H1 (cell line): ENCODE data around the gene EFEMP2. TPM values are rescaled to one million over a fixed set of nuclear protein-coding genes. Genes with fewer than 3 reads are reported as not detected.

Source experiments
- CTCF ChIA-PET: fragments of 300-600 bp; sonication (Branson Sonifier 250); formaldehyde crosslinking; loops from one replicate; lab custom pipeline; 2021; ENCODE audit not compliant: partially characterized antibody; lab: Charles Lee
- POLR2A ChIA-PET: fragments of 300-600 bp; sonication (Branson Sonifier 250); formaldehyde crosslinking; loops from one replicate; lab custom pipeline; 2021; ENCODE audit warnings: inconsistent platforms; ENCODE audit not compliant: partially characterized antibody; lab: Charles Lee
- DNase-seq, 2 experiments: peaks; one replicate each; pipeline versions ENCODE4 v3.0.0 to v3.0.0-alpha.2; 2010 to 2022; ENCODE audit warnings: low spot score in 2 of 2, low read depth in 1 of 2, mixed read lengths in 1 of 2
- FAIRE-seq: peaks from 2 replicates; lab custom pipeline; 2011; peaks lifted over from hg19 to GRCh38; lab: Jason Lieb, UNC
- H2AFZ ChIP-seq: 2 replicates; pipeline ENCODE4 v1.8.1; 2012; ENCODE audit warnings: low read length, inconsistent platforms
- H2AK5ac ChIP-seq: 2 replicates; pipeline ENCODE4 v1.6.1; 2013; ENCODE audit warnings: low read depth, low read length
- H2BK120ac ChIP-seq: replicated peaks from 2 replicates; pipeline ENCODE3; 2013; ENCODE audit warnings: low read depth, low read length, inconsistent platforms
- H2BK12ac ChIP-seq: 2 replicates; pipeline ENCODE4 v1.6.1; 2013; ENCODE audit warnings: low read depth, low read length
- H2BK15ac ChIP-seq: 2 replicates; pipeline ENCODE4 v1.6.1; 2013; ENCODE audit warnings: low read length
- H2BK20ac ChIP-seq: 2 replicates; pipeline ENCODE4 v1.6.1; 2013; ENCODE audit warnings: low read length
- H2BK5ac ChIP-seq: 2 replicates; pipeline ENCODE4 v1.6.1; 2013; ENCODE audit warnings: low read depth, low read length
- H3K14ac ChIP-seq: 2 replicates; pipeline ENCODE4 v1.6.1; 2013; ENCODE audit warnings: inconsistent platforms; ENCODE audit not compliant: insufficient read length
- H3K18ac ChIP-seq: 2 replicates; pipeline ENCODE4 v1.6.1; 2013; ENCODE audit warnings: low read length; ENCODE audit errors: extremely low read depth
- H3K23ac ChIP-seq: 2 replicates; pipeline ENCODE4 v1.6.1; 2013; ENCODE audit warnings: inconsistent platforms; ENCODE audit not compliant: insufficient read length
- H3K23me2 ChIP-seq: 2 replicates; pipeline ENCODE4 v1.6.1; 2013; ENCODE audit warnings: low read depth, low read length
- H3K27ac ChIP-seq: 2 replicates; pipeline ENCODE4 v1.6.1; 2011; ENCODE audit warnings: low read depth, low read length, inconsistent platforms
- H3K27me3 ChIP-seq, 4 experiments: replicated peaks in 1 of 4; 1 replicate in 1 of 4; 2 replicates in 3 of 4; pipeline versions ENCODE4 v1.6.1 to v1.8.1; 2011 to 2013; ENCODE audit warnings: low read length in 3 of 4, mild to moderate bottlenecking in 3 of 4, inconsistent platforms in 2 of 4, mixed read lengths in 2 of 4, moderate library complexity in 1 of 4; ENCODE audit not compliant: control insufficient read depth in 3 of 4, insufficient read depth in 3 of 4; ENCODE audit errors: extremely low read depth in 1 of 4
- H3K36me3 ChIP-seq, 4 experiments: 2 replicates each; pipeline versions ENCODE4 v1.6.1 to v1.8.1; 2011 to 2013; ENCODE audit warnings: mild to moderate bottlenecking in 4 of 4, low read length in 3 of 4, moderate library complexity in 2 of 4, control low read depth in 1 of 4, inconsistent platforms in 1 of 4; ENCODE audit not compliant: insufficient read depth in 4 of 4, control insufficient read depth in 2 of 4
- H3K4ac ChIP-seq: replicated peaks from 2 replicates; pipeline ENCODE3; 2013; ENCODE audit warnings: low read length, low read depth, mixed read lengths, inconsistent platforms; ENCODE audit not compliant: insufficient read length
- H3K4me1 ChIP-seq, 4 experiments: replicated peaks in 1 of 4; 1 replicate in 1 of 4; 2 replicates in 3 of 4; pipeline versions ENCODE4 v1.6.1 to v1.8.1; 2011 to 2013; ENCODE audit warnings: low read length in 3 of 4, inconsistent platforms in 2 of 4, mixed read lengths in 1 of 4; ENCODE audit not compliant: insufficient read depth in 4 of 4, control insufficient read depth in 3 of 4
- H3K4me2 ChIP-seq, 2 experiments: 2 replicates each; pipeline versions ENCODE4 v1.6.1 to v1.8.1; 2011 to 2013; ENCODE audit warnings: low read depth in 2 of 2, low read length in 2 of 2, control low read depth in 1 of 2, inconsistent platforms in 1 of 2, mild to moderate bottlenecking in 1 of 2; ENCODE audit not compliant: insufficient read depth in 1 of 2
- H3K4me3 ChIP-seq, 4 experiments: fragments of 200-600, 300-600 bp in 1 of 4; sonication (generic), shearing (Covaris generic), sonication (Bioruptor Twin) in 1 of 4; 2 replicates each; pipeline versions ENCODE4 v1.5.1 to v1.8.1; 2011 to 2016; ENCODE audit warnings: low read length in 4 of 4, low read depth in 3 of 4, control low read depth in 2 of 4, inconsistent platforms in 2 of 4, mild to moderate bottlenecking in 2 of 4, mixed read lengths in 1 of 4, moderate library complexity in 1 of 4; ENCODE audit not compliant: insufficient read depth in 2 of 4; ENCODE audit errors: extremely low read depth in 1 of 4
- H3K56ac ChIP-seq: replicated peaks from 2 replicates; pipeline ENCODE3; 2013; ENCODE audit warnings: low read depth, mild to moderate bottlenecking, mixed read lengths, low read length, inconsistent platforms; ENCODE audit not compliant: insufficient read length
- H3K79me1 ChIP-seq: 2 replicates; pipeline ENCODE4 v1.6.1; 2013; ENCODE audit warnings: low read depth, low read length, control low read depth
- H3K79me2 ChIP-seq, 2 experiments: 2 replicates each; pipeline versions ENCODE4 v1.6.1 to v1.8.1; 2012 to 2013; ENCODE audit warnings: low read length in 2 of 2, mild to moderate bottlenecking in 2 of 2, inconsistent platforms in 1 of 2; ENCODE audit not compliant: insufficient read depth in 2 of 2, control insufficient read depth in 1 of 2
- H3K9ac ChIP-seq, 4 experiments: replicated peaks in 1 of 4; 1 replicate in 1 of 4; 2 replicates in 3 of 4; pipeline versions ENCODE4 v1.6.1 to v1.8.1; 2011 to 2013; ENCODE audit warnings: low read depth in 3 of 4, low read length in 3 of 4, control low read depth in 2 of 4, mild to moderate bottlenecking in 2 of 4, moderate library complexity in 2 of 4, inconsistent platforms in 1 of 4; ENCODE audit errors: extremely low read depth in 1 of 4
- H3K9me3 ChIP-seq, 2 experiments: 2 replicates each; pipeline versions ENCODE4 v1.6.1 to v1.8.1; 2012 to 2013; ENCODE audit warnings: mild to moderate bottlenecking in 2 of 2, moderate library complexity in 2 of 2, control low read depth in 1 of 2, inconsistent platforms in 1 of 2, low read depth in 1 of 2, low read length in 1 of 2, mixed read lengths in 1 of 2; ENCODE audit not compliant: insufficient read depth in 2 of 2
- H4K20me1 ChIP-seq, 2 experiments: replicated peaks in 1 of 2; 2 replicates each; pipeline versions ENCODE3 to v1.8.1; 2011 to 2013; ENCODE audit warnings: inconsistent platforms in 2 of 2, low read length in 2 of 2, mild to moderate bottlenecking in 1 of 2; ENCODE audit not compliant: insufficient read depth in 2 of 2, control insufficient read depth in 1 of 2
- H4K5ac ChIP-seq: 2 replicates; pipeline ENCODE4 v1.6.1; 2013; ENCODE audit warnings: low read length, low read depth, mixed read lengths, inconsistent platforms; ENCODE audit not compliant: insufficient read length
- H4K8ac ChIP-seq: 2 replicates; pipeline ENCODE4 v1.8.0; 2013; ENCODE audit warnings: mild to moderate bottlenecking, moderate library complexity, low read length, inconsistent platforms; ENCODE audit not compliant: insufficient read depth; ENCODE audit errors: extremely low read depth
- H4K91ac ChIP-seq: replicated peaks from 2 replicates; pipeline ENCODE3; 2013; ENCODE audit warnings: low read length, mixed read lengths, inconsistent platforms; ENCODE audit not compliant: insufficient read length
- CREB1 ChIP-seq: IDR thresholded peaks from 2 replicates; pipeline ENCODE4 v1.6.1; 2012; ENCODE audit warnings: inconsistent platforms
- GTF2F1 ChIP-seq: IDR thresholded peaks from 2 replicates; pipeline ENCODE4 v1.6.1; 2012; ENCODE audit warnings: low read depth, low read length, improper control_type of control experiment, borderline replicate concordance
- SIX5 ChIP-seq: IDR thresholded peaks from 2 replicates; pipeline ENCODE4 v1.6.1; 2011; ENCODE audit warnings: mild to moderate bottlenecking, low read depth, low read length
- WGBS, 2 experiments: shearing (Covaris generic) in 1 of 2; methylation state at CpG; one replicate each; pipeline versions ENCODE4 v1.1.6 to v1.1.7; 2013 to 2015; ENCODE audit warnings: low lambda C conversion rate in 2 of 2, mixed read lengths in 2 of 2, inconsistent platforms in 1 of 2, low coverage in 1 of 2, missing lambda C conversion rate in 1 of 2; ENCODE audit not compliant: insufficient replicate concordance in 2 of 2, insufficient coverage in 1 of 2, insufficient read length in 1 of 2; ENCODE audit errors: extremely low coverage in 1 of 2, missing lambda C conversion rate in 1 of 2; 5-methylcytosine and 5-hydroxymethylcytosine counted together
- polyA plus RNA-seq, 7 experiments: library from polyadenylated mRNA; depleted of rRNA in 3 of 7; stranded (reverse) in 5 of 7; unstranded in 2 of 7; fragments of >200 nt in 5 of 7; fragments of 200-250 nt in 2 of 7; gene quantifications; 1 replicate in 5 of 7; 2 replicates in 1 of 7; 4 replicates in 1 of 7; pipeline versions ENCODE4 v1.2.1 to v1.2.3, GENCODE V29; 2011 to 2013; ENCODE audit warnings: missing spikeins in 2 of 7, mixed read lengths in 2 of 7
- total RNA-seq: library from RNA; stranded (reverse); fragmentation: NEBNext Ultra II Directional; extraction: Animal tissue kit (Norgen Biotek cat#: 25700); gene quantifications from 2 replicates; pipeline ENCODE4 v1.2.1, GENCODE V29; 2021
- TF ChIP-seq, protein P1 (sequence below): IDR thresholded peaks from 2 replicates; pipeline ENCODE4 v1.6.1; 2012; ENCODE audit warnings: low read length, inconsistent platforms

The EFEMP2 gene
- total and polyA plus RNA-seq, 2 of the 8 experiments (the other 6 are each of a cell fraction or from before 2014, with no cell fraction given): 8.8 to 17.2 TPM

DNA sequence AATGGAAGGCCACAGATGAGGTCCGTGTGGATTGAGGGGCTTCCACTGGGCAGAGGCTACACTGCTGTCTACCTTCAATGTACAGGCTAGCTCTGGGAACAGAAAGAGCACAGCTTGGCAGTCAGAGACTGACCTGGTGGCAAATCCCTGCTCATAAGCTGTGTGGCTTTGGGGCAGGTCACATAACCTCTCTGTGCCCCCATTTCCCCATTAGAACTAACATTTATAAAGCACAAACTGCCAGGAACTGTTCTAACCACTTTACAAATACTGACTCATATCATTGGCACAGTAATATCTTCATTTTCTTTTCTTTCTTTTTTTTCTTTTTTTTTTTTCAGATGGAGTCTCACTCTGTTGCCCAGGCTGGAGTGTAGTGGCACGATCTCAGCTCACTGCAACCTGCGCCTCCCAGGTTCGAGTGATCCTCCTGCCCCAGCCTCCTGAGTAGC lies 24.4 kb upstream of the EFEMP2 start:
- CTCF ChIA-PET: interaction anchor here (0.9 to 15.0 kb wide), 8 partner anchors 9 to 303 kb away, joined by 3 to 212 read pairs (median 6); partner anchors contain the start of genes CCDC85B and FIBP
- Histone ChIP-seq H2BK120ac (no peak overlapping the region), H2BK5ac (no peak overlapping the region), H3K4me3 (no peak overlapping the region), H3K36me3 (no peaks in the 10 kb centered on the region), H3K56ac (no peak overlapping the region), H2AK5ac (no peak overlapping the region), H2AFZ (no peak overlapping the region), H3K18ac (no peak overlapping the region), H3K4ac (no peak overlapping the region), H3K79me2 (no peaks in the 10 kb centered on the region), H2BK12ac (no peak overlapping the region), H4K5ac (no peak overlapping the region), H4K20me1 (peaks cover 4% of the 10 kb centered on the region in 2 experiments), H3K9me3 (no peaks in the 10 kb centered on the region), H3K9ac (no peak overlapping the region), H2BK20ac (no peak overlapping the region), H3K23me2 (peaks cover 9% of the 10 kb centered on the region; the same call in 1 of the 2 replicates), H3K23ac (no peak overlapping the region), H4K8ac (no peak overlapping the region), H3K27ac (no peak overlapping the region), H3K79me1 (no peaks in the 10 kb centered on the region; the same call in 1 of the 2 replicates), H3K4me2 (no peak overlapping the region), H3K14ac (no peak overlapping the region), H2BK15ac (no peak overlapping the region), H3K4me1 (peaks cover 3 to 16% (median 7%) of the 10 kb centered on the region in 4 experiments), H4K91ac (no peak overlapping the region), H3K27me3 (peaks cover 14 to 33% (median 28%) of the 10 kb centered on the region in 4 experiments)
- POLR2A ChIA-PET: interaction anchor here (1.2 to 3.7 kb wide), 5 partner anchors 8 to 39 kb away, joined by 3 to 17 read pairs (median 4); partner anchors contain the start of genes CFL1 and MUS81
- no peak for DNase-seq
- 88% methylated on average over 1 of the region's 4 CpGs; no CpG with 5 or more reads in 1 of the 2 experiments for WGBS, 2 experiments
- no peak for FAIRE-seq
- no peak for TF ChIP-seq CREB1
- TF ChIP-seq GTF2F1: no peak
- TF ChIP-seq, protein P1, sequence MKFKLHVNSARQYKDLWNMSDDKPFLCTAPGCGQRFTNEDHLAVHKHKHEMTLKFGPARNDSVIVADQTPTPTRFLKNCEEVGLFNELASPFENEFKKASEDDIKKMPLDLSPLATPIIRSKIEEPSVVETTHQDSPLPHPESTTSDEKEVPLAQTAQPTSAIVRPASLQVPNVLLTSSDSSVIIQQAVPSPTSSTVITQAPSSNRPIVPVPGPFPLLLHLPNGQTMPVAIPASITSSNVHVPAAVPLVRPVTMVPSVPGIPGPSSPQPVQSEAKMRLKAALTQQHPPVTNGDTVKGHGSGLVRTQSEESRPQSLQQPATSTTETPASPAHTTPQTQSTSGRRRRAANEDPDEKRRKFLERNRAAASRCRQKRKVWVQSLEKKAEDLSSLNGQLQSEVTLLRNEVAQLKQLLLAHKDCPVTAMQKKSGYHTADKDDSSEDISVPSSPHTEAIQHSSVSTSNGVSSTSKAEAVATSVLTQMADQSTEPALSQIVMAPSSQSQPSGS: no peak
- no peak for TF ChIP-seq SIX5
